Natural killer cell treated with Interleukin-12 subunit alpha and Interleukin-12 subunit beta and Interleukin-15 and Interleukin-18, amount 100 ng/mL, for 72 hours (primary cell): ENCODE measurements around the gene MRPL44. TPM values are rescaled to one million over a fixed set of nuclear protein-coding genes. Genes with fewer than 3 reads are reported as not detected.

Experiments
- ATAC-seq, 2 donors: fragments of 150-1000 bp; cut with Tn5 transposase in 1 of 2; sonication (Bioruptor Pico), chemical (Tn5 transposase) in 1 of 2; 2 replicates each; pipeline ENCODE4 v1.10.0; 2021
- DNase-seq: peaks from one replicate; pipeline ENCODE4 v3.0.0; 2022; ENCODE audit warnings: low spot score
- H3K27ac Mint-ChIP-seq, 2 donors: 1 replicate in 1 of 2; 2 replicates in 1 of 2; pipeline ENCODE4 v1.8.0; 2022; ENCODE audit warnings: mixed read lengths in 2 of 2, mild to moderate bottlenecking in 1 of 2, moderate library complexity in 1 of 2
- H3K27me3 Mint-ChIP-seq, 2 donors: 1 replicate in 1 of 2; 2 replicates in 1 of 2; pipeline ENCODE4 v1.8.0; 2022; ENCODE audit warnings: mixed read lengths in 2 of 2
- H3K36me3 Mint-ChIP-seq: one replicate; pipeline ENCODE4 v1.8.0; 2022; ENCODE audit warnings: mixed read lengths
- H3K4me1 Mint-ChIP-seq, 2 donors: 1 replicate in 1 of 2; 2 replicates in 1 of 2; pipeline ENCODE4 v1.8.0; 2022; ENCODE audit warnings: low read depth in 2 of 2, mixed read lengths in 2 of 2, mild to moderate bottlenecking in 1 of 2
- H3K4me3 Mint-ChIP-seq: one replicate; pipeline ENCODE4 v1.8.0; 2022; ENCODE audit warnings: mixed read lengths
- H3K9me3 Mint-ChIP-seq: 2 replicates; pipeline ENCODE4 v1.8.0; 2022; ENCODE audit warnings: mixed read lengths
- total RNA-seq, 2 donors: library from RNA; stranded (reverse); gene quantifications; one replicate each; pipeline ENCODE4 v1.2.3, GENCODE V29; 2022

MRPL44 gene
- total RNA-seq, 2 donors from 2014 or later, result 29.0 to 29.1 TPM

- ATAC-seq (no peak), DNase-seq (no peak)
- Mint-ChIP-seq H3K36me3 (peaks cover 9% of the 10 kb centered on the region), H3K27me3 (peaks cover 6 to 8% of the 10 kb centered on the region in 2 donors), H3K27ac (peak overlapping the region; percentile 56 to 84), H3K4me1 (peaks cover 34 to 48% of the 10 kb centered on the region in 2 donors), H3K9me3 (peaks cover 3% of the 10 kb centered on the region), H3K4me3 (peak overlapping the region; percentile 75)
Measured at GRCh38 chr2:223944166-223944702, 13.0 kb upstream of the MRPL44 start.

GRCh38 chr2:223944703-223945531 is 12.3 kb upstream of the MRPL44 start, which contains the start of gene WDFY1:
TSS of gene WDFY1 (minus strand) at chr2:223945335. CDS start at chr2:223945284, 51 bp downstream.
- Mint-ChIP-seq H3K36me3 (peaks cover 5% of the 10 kb centered on the region), H3K4me1 (peaks cover 28 to 43% of the 10 kb centered on the region in 2 donors), H3K27me3 (peaks cover 6 to 8% of the 10 kb centered on the region in 2 donors), H3K9me3 (peaks cover 3% of the 10 kb centered on the region), H3K27ac (peak within 1 kb of the TSS; percentile 60 to 84), H3K4me3 (peak within 1 kb of the TSS; percentile 75)
- DNase-seq (peak; percentile 89), ATAC-seq (peak; percentile 87 to 91)

GRCh38 chr2:223945755-223946154 is 11.5 kb upstream of the MRPL44 start:
- Mint-ChIP-seq H3K36me3 (peaks cover 5% of the 10 kb centered on the region), H3K4me1 (peaks cover 28 to 43% of the 10 kb centered on the region in 2 donors), H3K27me3 (peaks cover 6 to 8% of the 10 kb centered on the region in 2 donors), H3K4me3 (peak overlapping the region; percentile 75), H3K27ac (peak overlapping the region; percentile 60 to 84), H3K9me3 (peaks cover 3% of the 10 kb centered on the region)
- ATAC-seq, result no peak
- DNase-seq, result no peak

GRCh38 chr2:223947711-223948205 is 9.5 kb upstream of the MRPL44 start:
- no peaks in the 10 kb centered on the region for H3K36me3 Mint-ChIP-seq
- no peak for DNase-seq
- peaks cover 6 to 8% of the 10 kb centered on the region in 2 donors for H3K27me3 Mint-ChIP-seq
- H3K4me3 Mint-ChIP-seq, result no peak overlapping the region
- peaks cover 18 to 31% of the 10 kb centered on the region in 2 donors for H3K4me1 Mint-ChIP-seq
- ATAC-seq, result no peak
- H3K27ac Mint-ChIP-seq, result peak overlapping the region in 1 of 2 donors; percentile 34
- no peaks in the 10 kb centered on the region for H3K9me3 Mint-ChIP-seq

- peaks cover 6% of the 10 kb centered on the region in 2 donors for H3K27me3 Mint-ChIP-seq
- peak overlapping the region; percentile 30 to 43 for H3K27ac Mint-ChIP-seq
- H3K4me3 Mint-ChIP-seq, result no peak overlapping the region
- ATAC-seq (no peak), DNase-seq (no peak)
- H3K9me3 Mint-ChIP-seq, result no peaks in the 10 kb centered on the region
- peaks cover 11 to 20% of the 10 kb centered on the region in 2 donors for H3K4me1 Mint-ChIP-seq
- H3K36me3 Mint-ChIP-seq, result no peaks in the 10 kb centered on the region
Measured at GRCh38 chr2:223949241-223949840, 7.9 kb upstream of the MRPL44 start.

DNA sequence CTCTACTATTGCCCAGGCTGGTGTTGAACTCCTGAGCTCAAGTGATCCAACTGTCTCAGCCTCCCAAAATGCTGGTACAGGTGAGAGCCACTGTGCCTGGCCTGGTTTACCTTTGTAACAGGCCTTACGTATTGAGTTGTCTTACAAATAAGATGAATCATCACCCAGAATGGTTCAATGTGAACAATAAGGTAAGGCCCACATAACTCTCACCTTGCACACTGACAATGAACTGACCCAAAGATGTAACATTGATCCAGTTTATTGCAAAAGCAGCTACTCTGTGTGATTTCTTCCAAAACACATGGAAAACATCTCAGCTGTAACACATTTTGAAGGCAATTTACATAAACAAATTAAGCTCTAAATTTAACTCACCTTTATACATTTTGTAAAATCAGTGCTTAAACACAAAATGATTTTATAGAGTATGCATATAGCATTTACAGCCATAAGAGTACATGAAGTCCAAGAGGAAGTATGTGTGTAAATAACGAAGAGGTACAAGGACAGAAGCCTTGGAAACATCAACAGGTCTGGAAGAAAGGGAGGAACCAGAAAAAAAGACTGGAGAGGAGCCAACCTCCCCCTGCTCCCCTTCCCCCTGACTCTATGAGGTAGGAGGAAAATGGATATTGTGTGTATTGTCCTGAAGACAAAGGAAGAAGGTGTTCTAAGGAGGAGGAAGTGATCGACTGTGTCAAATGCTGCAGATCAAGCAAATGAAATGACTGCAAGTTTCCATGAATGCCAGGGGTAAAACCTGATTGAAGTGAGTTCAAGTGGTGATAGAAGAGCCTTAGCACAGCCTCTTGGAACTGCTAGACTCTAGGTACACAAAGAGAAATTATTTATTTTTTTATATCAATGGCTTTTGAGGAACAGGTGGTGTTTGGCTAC is 6.6 kb upstream of the MRPL44 start:
- H3K27ac Mint-ChIP-seq, result peak overlapping the region in 1 of 2 donors; percentile 11
- H3K9me3 Mint-ChIP-seq, result no peaks in the 10 kb centered on the region
- peaks cover 7 to 13% of the 10 kb centered on the region in 2 donors for H3K4me1 Mint-ChIP-seq
- DNase-seq (no peak), ATAC-seq (no peak)
- H3K27me3 Mint-ChIP-seq, result peaks cover 6% of the 10 kb centered on the region in 2 donors
- H3K36me3 Mint-ChIP-seq, result no peaks in the 10 kb centered on the region
- no peak overlapping the region for H3K4me3 Mint-ChIP-seq

GRCh38 chr2:223952280-223952968 is 4.8 kb upstream of the MRPL44 start:
- no peak for DNase-seq
- Mint-ChIP-seq H3K36me3 (no peaks in the 10 kb centered on the region), H3K27me3 (peaks cover 6% of the 10 kb centered on the region in 2 donors), H3K9me3 (no peaks in the 10 kb centered on the region), H3K4me1 (peaks cover 7 to 15% of the 10 kb centered on the region in 2 donors), H3K4me3 (no peak overlapping the region), H3K27ac (no peak overlapping the region)
- no peak for ATAC-seq

GRCh38 chr2:223954401-223954800 is 2.9 kb upstream of the MRPL44 start:
- no peaks in the 10 kb centered on the region for H3K27me3 Mint-ChIP-seq
- H3K27ac Mint-ChIP-seq, result no peak overlapping the region
- H3K4me3 Mint-ChIP-seq, result no peak overlapping the region
- peaks cover 4% of the 10 kb centered on the region for H3K36me3 Mint-ChIP-seq
- H3K9me3 Mint-ChIP-seq, result no peaks in the 10 kb centered on the region
- DNase-seq (no peak), ATAC-seq (no peak)
- peaks cover 10 to 27% of the 10 kb centered on the region in 2 donors for H3K4me1 Mint-ChIP-seq

- Mint-ChIP-seq H3K27me3 (no peaks in the 10 kb centered on the region), H3K4me1 (peaks cover 24 to 46% of the 10 kb centered on the region in 2 donors), H3K9me3 (no peaks in the 10 kb centered on the region), H3K27ac (peak overlapping the region; percentile 93 to 97), H3K4me3 (peak overlapping the region; percentile 97), H3K36me3 (peaks cover 9% of the 10 kb centered on the region)
- ATAC-seq, result no peak
- DNase-seq, result no peak
Measured at GRCh38 chr2:223956300-223956699, 963 bp upstream of the MRPL44 start.

DNA sequence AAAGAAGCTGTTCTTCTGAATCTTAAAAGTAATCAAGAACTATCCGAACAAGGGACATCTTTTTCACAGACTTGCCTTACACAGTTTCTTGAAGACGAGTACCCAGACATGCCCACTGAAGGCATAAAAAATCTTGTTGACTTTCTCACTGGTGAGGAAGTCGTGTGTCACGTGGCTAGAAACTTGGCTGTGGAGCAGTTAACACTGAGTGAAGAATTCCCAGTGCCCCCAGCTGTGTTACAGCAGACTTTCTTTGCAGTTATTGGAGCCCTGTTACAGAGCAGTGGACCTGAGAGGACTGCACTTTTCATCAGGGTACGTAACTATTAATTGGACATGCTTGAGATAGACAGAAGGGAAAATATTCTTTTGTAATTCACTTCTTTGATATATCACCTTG is 2.4 kb downstream of the MRPL44 start:
- Mint-ChIP-seq H3K4me3 (peak overlapping the region; percentile 51), H3K4me1 (peaks cover 35 to 57% of the 10 kb centered on the region in 2 donors), H3K27me3 (no peaks in the 10 kb centered on the region), H3K36me3 (peaks cover 9% of the 10 kb centered on the region), H3K9me3 (no peaks in the 10 kb centered on the region), H3K27ac (no peak overlapping the region)
- ATAC-seq (no peak), DNase-seq (no peak)

DNA sequence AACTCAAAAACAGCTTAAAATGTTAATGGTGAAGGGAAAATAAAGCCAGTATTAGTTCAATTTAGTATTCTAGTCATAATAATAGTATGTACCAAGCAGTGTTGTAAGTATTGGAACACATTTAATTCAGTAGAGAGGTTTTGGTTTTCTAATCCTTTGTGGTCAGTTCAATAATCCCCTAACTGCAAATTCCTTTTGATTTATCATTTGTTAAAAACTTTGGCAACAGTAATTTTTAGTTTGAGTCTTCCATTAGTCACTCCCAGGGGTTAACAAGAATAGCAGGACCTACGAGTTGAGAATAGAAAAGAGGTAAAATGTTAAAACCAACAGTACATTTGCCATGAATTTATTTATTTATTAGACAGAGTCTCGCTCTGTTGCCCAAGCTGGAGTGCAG is 10.7 kb downstream of the MRPL44 start:
- DNase-seq (no peak), ATAC-seq (no peak)
- Mint-ChIP-seq H3K27me3 (no peaks in the 10 kb centered on the region), H3K4me3 (no peak overlapping the region), H3K36me3 (no peaks in the 10 kb centered on the region), H3K4me1 (peaks cover 0 to 4% of the 10 kb centered on the region in 2 donors), H3K27ac (no peak overlapping the region), H3K9me3 (no peaks in the 10 kb centered on the region)

DNA sequence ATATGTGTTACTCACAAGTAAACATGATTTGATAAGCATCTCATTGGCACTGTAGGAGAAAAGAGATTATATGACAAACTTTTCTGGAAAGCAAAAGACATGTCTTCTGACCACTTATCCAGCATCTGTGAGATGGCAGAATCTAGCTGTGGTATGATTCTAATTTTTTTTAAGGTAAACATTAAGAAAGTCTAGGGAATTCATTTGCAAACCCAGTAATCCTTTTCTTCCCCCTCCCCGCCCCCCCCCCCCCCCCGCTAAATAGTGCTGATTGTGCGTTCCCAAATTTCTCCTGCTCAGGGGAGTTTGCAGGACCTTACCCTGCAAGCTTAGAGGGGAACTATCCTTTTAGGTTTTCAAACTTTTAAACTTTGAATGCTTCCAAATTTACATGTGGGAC is 12.1 kb downstream of the MRPL44 start:
- no peaks in the 10 kb centered on the region for H3K9me3 Mint-ChIP-seq
- no peak for ATAC-seq
- H3K4me1 Mint-ChIP-seq, result peaks cover 0 to 4% of the 10 kb centered on the region in 2 donors

More for the DNA sequence above, 12.1 kb downstream of the MRPL44 start:
- H3K27ac Mint-ChIP-seq, result no peak overlapping the region
- H3K27me3 Mint-ChIP-seq, result no peaks in the 10 kb centered on the region
- H3K36me3 Mint-ChIP-seq, result no peaks in the 10 kb centered on the region
- DNase-seq, result no peak
- H3K4me3 Mint-ChIP-seq, result no peak overlapping the region
